DMS153 (cell line): ENCODE data around the gene PLEKHA8.
A peak's percentile ranks its signal among the peaks of the same experiment; 100 is the strongest.

ENCODE experiments used
- DNase-seq: peaks from one replicate; lab custom pipeline; 2025; lab: John Stamatoyannopoulos, UW

The PLEKHA8 gene, protein sequence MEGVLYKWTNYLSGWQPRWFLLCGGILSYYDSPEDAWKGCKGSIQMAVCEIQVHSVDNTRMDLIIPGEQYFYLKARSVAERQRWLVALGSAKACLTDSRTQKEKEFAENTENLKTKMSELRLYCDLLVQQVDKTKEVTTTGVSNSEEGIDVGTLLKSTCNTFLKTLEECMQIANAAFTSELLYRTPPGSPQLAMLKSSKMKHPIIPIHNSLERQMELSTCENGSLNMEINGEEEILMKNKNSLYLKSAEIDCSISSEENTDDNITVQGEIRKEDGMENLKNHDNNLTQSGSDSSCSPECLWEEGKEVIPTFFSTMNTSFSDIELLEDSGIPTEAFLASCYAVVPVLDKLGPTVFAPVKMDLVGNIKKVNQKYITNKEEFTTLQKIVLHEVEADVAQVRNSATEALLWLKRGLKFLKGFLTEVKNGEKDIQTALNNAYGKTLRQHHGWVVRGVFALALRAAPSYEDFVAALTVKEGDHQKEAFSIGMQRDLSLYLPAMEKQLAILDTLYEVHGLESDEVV

GRCh38 chr7:30028216-30028748, at the start of gene PLEKHA8:
TSS of gene PLEKHA8 (plus strand) at chr7:30028412. CDS start at chr7:30028763, 351 bp downstream.
- peak; percentile 86 for DNase-seq

- no peak for DNase-seq
These were observed 48.1 kb upstream of the PLEKHA8 start for GRCh38 chr7:29980151-29980550.

DNA sequence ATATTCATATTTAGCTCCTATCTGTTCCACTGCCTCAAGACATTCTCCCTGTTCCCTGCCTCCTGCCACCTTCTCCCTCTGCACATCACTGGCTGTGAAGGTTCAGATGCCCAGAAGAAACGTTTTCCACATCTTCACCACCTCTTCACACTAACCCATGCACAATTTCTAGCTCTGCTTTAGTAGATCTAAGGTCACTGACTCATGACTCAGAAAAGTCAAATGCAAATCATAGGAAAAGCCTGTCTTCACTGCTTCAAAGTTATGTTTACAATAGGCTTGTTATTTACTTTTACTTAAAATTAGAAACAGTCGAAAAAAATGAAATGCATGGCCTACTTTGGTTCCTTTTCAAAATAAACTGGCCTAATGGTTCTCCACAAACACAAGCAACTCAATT, 41.1 kb upstream of the PLEKHA8 start:
- DNase-seq: no peak

DNA sequence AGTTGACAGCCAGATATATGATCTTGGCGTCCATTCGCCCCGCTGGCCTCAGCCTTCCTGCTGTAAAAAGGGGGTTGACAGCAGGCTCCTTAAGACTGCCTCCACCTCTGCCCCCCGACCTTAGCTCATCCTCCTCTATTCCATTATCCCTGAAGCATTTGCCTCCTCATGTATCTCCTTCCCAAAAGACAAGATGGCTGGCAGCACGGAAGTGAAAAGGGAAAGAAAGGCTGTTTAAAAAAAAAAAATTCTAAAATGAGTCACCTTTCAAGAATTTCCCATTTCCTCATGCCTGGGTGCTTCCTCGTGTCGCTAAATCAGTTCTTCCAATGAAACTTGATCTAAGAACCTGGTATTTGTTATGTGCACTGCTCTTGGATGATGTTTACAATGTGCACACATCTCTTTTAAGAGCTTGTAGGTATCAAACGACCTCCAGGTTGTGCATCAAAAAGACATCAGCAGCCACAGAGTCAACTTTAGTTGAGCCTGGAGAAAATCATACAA, 40.3 kb upstream of the PLEKHA8 start:
- DNase-seq: peak; percentile 67

GRCh38 chr7:29988424-29989256, 39.6 kb upstream of the PLEKHA8 start:
- DNase-seq: peak; percentile 69

DNA sequence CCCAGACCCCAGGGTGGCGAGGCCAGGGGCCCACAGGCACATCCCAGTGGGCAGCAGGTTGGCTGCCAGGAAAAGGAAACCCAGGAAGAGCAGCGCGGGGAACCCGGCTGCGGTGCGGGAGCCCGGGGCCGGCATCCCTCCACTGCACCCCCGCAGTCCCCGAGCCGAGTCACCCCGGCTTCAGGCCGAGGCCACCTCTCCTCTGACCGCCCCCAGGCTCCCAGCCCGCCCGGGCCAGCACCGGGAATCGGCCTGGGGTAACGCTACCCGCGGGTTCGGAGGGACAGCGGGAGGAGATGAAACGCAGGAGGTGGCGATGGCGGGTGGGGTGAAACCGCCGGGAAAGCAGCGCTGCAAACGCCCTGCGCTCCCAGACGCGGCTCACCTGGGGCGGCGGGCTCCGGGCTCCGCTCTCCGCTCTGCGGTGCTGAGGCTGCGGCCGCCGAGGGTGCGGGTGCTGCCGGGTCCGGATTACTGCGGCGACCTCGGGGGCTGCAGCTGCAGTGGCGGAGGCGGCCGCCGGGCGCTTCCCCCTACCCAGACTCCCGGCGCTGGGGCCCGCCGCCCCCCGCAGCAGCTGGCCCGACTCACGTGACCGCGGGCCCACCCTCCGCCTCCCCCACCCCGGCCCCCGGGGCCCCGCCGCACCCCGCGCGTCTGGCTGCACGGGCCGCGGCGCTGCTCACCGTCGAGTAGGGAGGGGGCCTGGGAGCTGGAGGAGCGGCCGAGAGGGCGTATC, 38.8 kb upstream of the PLEKHA8 start, which contains the start of gene SCRN1:
SCRN1 (minus strand) TSS at position 545 of the 739 bp plus-strand sequence. CDS start 20,734 bp downstream, outside the sequence.
- DNase-seq: no peak

GRCh38 chr7:29990931-29991330, 37.3 kb upstream of the PLEKHA8 start:
- DNase-seq: no peak

DNA sequence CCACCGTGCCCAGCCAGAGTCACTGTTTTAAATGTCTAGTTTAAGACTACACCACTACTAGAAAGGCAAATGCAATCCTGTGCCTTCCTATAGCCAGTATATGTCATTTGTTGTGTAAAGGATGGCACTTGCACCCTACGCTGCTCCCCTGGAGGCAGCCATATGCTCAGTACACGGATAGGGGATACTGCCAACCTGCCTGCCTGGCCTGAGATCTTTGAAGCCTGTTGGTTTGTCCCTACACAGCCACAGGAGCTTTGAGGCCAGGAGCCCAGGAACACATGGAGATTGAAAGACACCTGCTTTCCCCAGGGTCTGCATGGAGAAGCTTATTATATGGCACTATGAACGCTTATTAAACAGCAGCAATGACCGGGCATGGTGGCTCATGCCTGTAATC, 36.3 kb upstream of the PLEKHA8 start:
- no peak for DNase-seq

GRCh38 chr7:29993140-29993539, 35.1 kb upstream of the PLEKHA8 start:
- DNase-seq: no peak

- no peak for DNase-seq
These were observed 32.6 kb upstream of the PLEKHA8 start for GRCh38 chr7:29995652-29996051.

DNA sequence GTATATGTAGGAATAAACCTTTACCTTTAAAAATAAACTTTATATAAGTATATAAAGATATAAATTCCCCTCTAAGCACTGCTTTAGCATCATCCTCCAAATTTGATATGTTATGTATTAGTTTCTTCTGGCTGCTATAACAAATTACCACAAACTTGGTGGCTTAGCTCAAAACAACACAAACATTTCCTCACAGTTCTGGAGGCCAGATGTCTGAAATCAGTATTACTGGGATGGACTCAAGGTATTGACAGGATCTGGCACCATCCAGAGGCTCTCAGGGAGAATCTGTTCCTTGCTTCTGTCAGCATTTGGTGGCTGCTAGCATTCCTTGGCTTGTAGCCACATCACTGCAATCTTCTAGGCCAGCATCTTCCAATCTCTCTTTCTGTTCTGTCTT, 31.9 kb upstream of the PLEKHA8 start:
- DNase-seq: no peak

DNA sequence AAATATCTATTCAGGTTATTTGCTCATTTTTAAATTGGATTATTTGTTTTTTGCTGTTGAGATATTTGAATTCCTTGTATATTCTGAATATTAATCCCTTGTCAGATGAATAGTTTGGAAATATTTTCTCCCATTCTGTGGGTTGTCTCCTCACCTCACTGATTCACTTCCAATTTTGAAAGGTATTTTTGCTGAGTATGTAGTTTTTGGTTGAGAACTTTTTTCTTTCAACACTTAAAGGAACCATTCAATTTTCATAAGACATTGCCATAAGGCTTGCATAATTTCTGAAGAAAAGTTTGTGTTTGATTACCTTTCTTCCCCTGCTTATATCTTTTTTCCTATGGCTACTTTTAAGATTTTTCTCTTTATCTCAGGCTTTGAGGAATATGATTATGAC, 29.7 kb upstream of the PLEKHA8 start:
- DNase-seq: no peak

DNA sequence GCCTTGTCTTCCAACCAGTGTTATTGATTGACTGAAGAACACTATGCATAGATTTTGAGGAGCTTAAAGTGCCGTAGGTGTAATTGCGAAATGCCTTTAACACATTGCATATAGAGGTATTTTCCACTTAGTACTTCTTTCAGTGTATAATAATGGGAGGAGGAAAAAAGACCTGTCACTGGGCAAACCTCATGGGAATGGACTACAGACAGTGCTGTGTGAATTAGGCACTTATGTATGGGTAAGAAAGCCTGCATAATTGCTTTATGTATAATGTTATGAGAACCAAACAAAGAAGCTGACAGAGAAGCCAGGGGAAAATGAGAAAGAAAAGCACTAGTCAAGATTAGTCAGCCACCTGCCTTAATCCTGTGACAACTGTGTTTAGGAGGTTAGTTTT, 26.2 kb upstream of the PLEKHA8 start:
- no peak for DNase-seq

GRCh38 chr7:30003098-30003497, 25.1 kb upstream of the PLEKHA8 start:
- no peak for DNase-seq

GRCh38 chr7:30005464-30005863, 22.7 kb upstream of the PLEKHA8 start:
- DNase-seq: no peak

- no peak for DNase-seq
These were observed 18.2 kb upstream of the PLEKHA8 start for GRCh38 chr7:30010021-30010420.

GRCh38 chr7:30012757-30013156, 15.5 kb upstream of the PLEKHA8 start:
- no peak for DNase-seq

- no peak for DNase-seq
These were observed 9.8 kb upstream of the PLEKHA8 start for GRCh38 chr7:30018451-30018850.

DNA sequence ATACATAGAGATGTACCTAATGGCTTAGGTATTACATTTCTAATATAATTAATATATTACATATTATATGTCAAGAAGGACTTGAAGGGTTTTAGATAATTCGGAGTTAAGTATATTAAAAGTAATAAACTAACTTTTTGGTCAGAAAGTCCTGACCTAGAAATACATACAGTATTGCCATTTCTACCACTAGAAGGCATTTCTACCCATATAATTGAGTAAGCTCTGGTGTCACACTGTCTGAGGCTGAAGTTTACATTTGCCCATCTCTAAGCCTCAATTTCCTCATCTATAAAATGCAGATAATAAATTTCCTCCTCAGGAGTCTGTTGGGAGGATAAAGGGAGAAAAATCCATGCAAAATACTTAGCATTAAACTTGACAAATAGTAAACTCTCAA, 8.8 kb upstream of the PLEKHA8 start:
- DNase-seq: no peak

- DNase-seq: no peak
These were observed 8.3 kb upstream of the PLEKHA8 start for GRCh38 chr7:30019960-30020359.

GRCh38 chr7:30020535-30020934, 7.7 kb upstream of the PLEKHA8 start:
- DNase-seq: no peak

- DNase-seq: no peak
These were observed 5.2 kb upstream of the PLEKHA8 start for GRCh38 chr7:30022991-30023390.
